Common myeloid progenitor, CD34-positive (primary cell): ENCODE measurements around the gene MERTK.

ENCODE experiments used
- CTCF ChIA-PET: fragments of 350-600 bp; sonication (Branson Sonifier 250); formaldehyde crosslinking; loops from one replicate; lab custom pipeline; 2021; ENCODE audit warnings: antibody characterized with exemption; lab: Charles Lee
- POLR2A ChIA-PET: fragments of 350-600 bp; sonication (Branson Sonifier 250); formaldehyde crosslinking; loops from one replicate; lab custom pipeline; 2021; ENCODE audit warnings: antibody characterized with exemption; lab: Charles Lee
- DNase-seq, 3 donors: peaks; one replicate each; pipeline versions ENCODE4 v3.0.0 to v3.0.0-alpha.2; 2013
- H3K27ac ChIP-seq, 2 experiments: 1 replicate in 1 of 2; 2 replicates in 1 of 2; pipeline ENCODE4 v1.7.0; 2013; ENCODE audit warnings: inconsistent platforms in 2 of 2, low read length in 2 of 2, mild to moderate bottlenecking in 2 of 2, low read depth in 1 of 2, moderate library complexity in 1 of 2; ENCODE audit not compliant: severe bottlenecking in 2 of 2, insufficient read depth in 1 of 2, poor library complexity in 1 of 2
- H3K27me3 ChIP-seq, 5 experiments: replicated peaks in 2 of 5; 1 replicate in 3 of 5; 2 replicates in 2 of 5; pipeline versions ENCODE4 v1.6.1 to v1.7.0; 2013; ENCODE audit warnings: low read length in 4 of 5, mild to moderate bottlenecking in 2 of 5, moderate library complexity in 2 of 5, inconsistent platforms in 1 of 5; ENCODE audit not compliant: insufficient read depth in 5 of 5, control insufficient read depth in 4 of 5
- H3K36me3 ChIP-seq, 4 experiments: 1 replicate in 2 of 4; 2 replicates in 2 of 4; pipeline versions ENCODE4 v1.6.1 to v1.7.0; 2013; ENCODE audit warnings: low read length in 3 of 4, control low read depth in 1 of 4, mild to moderate bottlenecking in 1 of 4; ENCODE audit not compliant: control insufficient read depth in 4 of 4, insufficient read depth in 4 of 4
- H3K4me1 ChIP-seq, 4 experiments: 1 replicate in 3 of 4; 2 replicates in 1 of 4; pipeline versions ENCODE4 v1.6.1 to v1.7.1; 2013; ENCODE audit warnings: low read length in 3 of 4, mild to moderate bottlenecking in 3 of 4, control low read depth in 1 of 4, inconsistent platforms in 1 of 4, moderate library complexity in 1 of 4; ENCODE audit not compliant: control insufficient read depth in 4 of 4, insufficient read depth in 4 of 4; ENCODE audit errors: control extremely low read depth in 1 of 4
- H3K4me3 ChIP-seq, 7 experiments: 1 replicate in 4 of 7; 2 replicates in 3 of 7; pipeline versions ENCODE4 v1.5.1 to v1.7.0; 2013; ENCODE audit warnings: mild to moderate bottlenecking in 7 of 7, low read length in 6 of 7, moderate library complexity in 6 of 7, inconsistent platforms in 2 of 7, low read depth in 2 of 7, control low read depth in 1 of 7; ENCODE audit not compliant: insufficient read depth in 4 of 7, control insufficient read depth in 1 of 7; ENCODE audit errors: extremely low read depth in 1 of 7
- H3K9me3 ChIP-seq, 5 experiments: 1 replicate in 4 of 5; 2 replicates in 1 of 5; pipeline versions ENCODE4 v1.6.1 to v1.7.1; 2013; ENCODE audit warnings: low read length in 4 of 5, mild to moderate bottlenecking in 2 of 5, inconsistent platforms in 1 of 5, low read depth in 1 of 5, moderate library complexity in 1 of 5; ENCODE audit not compliant: control insufficient read depth in 4 of 5, insufficient read depth in 2 of 5; ENCODE audit errors: control extremely low read depth in 1 of 5
- WGBS: methylation state at CpG from one replicate; pipeline ENCODE4 v1.1.5; 2013; ENCODE audit not compliant: insufficient coverage; 5-methylcytosine and 5-hydroxymethylcytosine counted together

The MERTK gene

GRCh38 chr2:111972955-111973565 lies 74.7 kb downstream of the MERTK start:
- DNase-seq, result peak in 1 of 3 donors; percentile 7
- CTCF ChIA-PET, result interaction anchor here (0.6 to 1.3 kb wide), 2 partner anchors 16 to 88 kb away, joined by 3 to 4 read pairs; no protein-coding TSS in a partner anchor
- H3K4me3 ChIP-seq, result no peak overlapping the region
- POLR2A ChIA-PET, result no interaction called here
- H3K36me3 ChIP-seq, result peaks cover 7 to 40% (median 25%) of the 10 kb centered on the region in 4 experiments
- no peaks in the 10 kb centered on the region for H3K27me3 ChIP-seq
- H3K27ac ChIP-seq, result no peak overlapping the region
- peaks cover 0 to 3% (median 0%) of the 10 kb centered on the region in 5 experiments for H3K9me3 ChIP-seq
- H3K4me1 ChIP-seq, result peaks cover 0 to 10% (median 2%) of the 10 kb centered on the region in 4 experiments
- 81% methylated on average over 6 of the region's 8 CpGs for WGBS

- CTCF ChIA-PET, result no interaction called here
- no peak for DNase-seq
- Histone ChIP-seq H3K36me3 (peaks cover 7 to 35% (median 22%) of the 10 kb centered on the region in 4 experiments), H3K27ac (no peak overlapping the region), H3K4me1 (peaks cover 0 to 10% (median 2%) of the 10 kb centered on the region in 4 experiments), H3K4me3 (no peak overlapping the region), H3K9me3 (peaks cover 0 to 3% (median 0%) of the 10 kb centered on the region in 5 experiments), H3K27me3 (no peaks in the 10 kb centered on the region)
- WGBS, result 100% methylated on average over 1 of the region's 4 CpGs
- POLR2A ChIA-PET, result no interaction called here
Measured at GRCh38 chr2:111973701-111974100, 75.3 kb downstream of the MERTK start.

GRCh38 chr2:111975053-111975552 lies 76.7 kb downstream of the MERTK start:
- H3K9me3 ChIP-seq, result peaks cover 0 to 3% (median 0%) of the 10 kb centered on the region in 5 experiments
- no peak overlapping the region for H3K4me3 ChIP-seq
- peaks cover 0 to 10% (median 2%) of the 10 kb centered on the region in 4 experiments for H3K4me1 ChIP-seq
- peaks cover 7 to 28% (median 19%) of the 10 kb centered on the region in 4 experiments for H3K36me3 ChIP-seq
- ChIA-PET POLR2A (no interaction called here), CTCF (no interaction called here)
- no peak overlapping the region for H3K27ac ChIP-seq
- no peaks in the 10 kb centered on the region for H3K27me3 ChIP-seq
- WGBS, result 49% methylated on average over 10 of the region's 11 CpGs
- DNase-seq, result peak in 2 of 3 donors; percentile 50 to 64

- whole genome bisulfite sequencing, result 100% methylated on average over 3 of the region's 6 CpGs
- H3K4me3 ChIP-seq, result no peak overlapping the region
- peaks cover 7 to 28% (median 19%) of the 10 kb centered on the region in 4 experiments for H3K36me3 ChIP-seq
- ChIA-PET CTCF (interaction anchor here (0.8 kb wide), 1 partner anchor 72 kb away, joined by 3 read pairs; no protein-coding TSS in a partner anchor), POLR2A (no interaction called here)
- peaks cover 0 to 10% (median 2%) of the 10 kb centered on the region in 4 experiments for H3K4me1 ChIP-seq
- no peaks in the 10 kb centered on the region for H3K27me3 ChIP-seq
- peaks cover 0 to 3% (median 0%) of the 10 kb centered on the region in 5 experiments for H3K9me3 ChIP-seq
- DNase-seq, result no peak
- no peak overlapping the region for H3K27ac ChIP-seq
Measured at GRCh38 chr2:111975819-111976218, 77.4 kb downstream of the MERTK start.

GRCh38 chr2:111977240-111977639 lies 78.8 kb downstream of the MERTK start:
- Histone ChIP-seq H3K27me3 (no peaks in the 10 kb centered on the region), H3K4me1 (peaks cover 0 to 10% (median 2%) of the 10 kb centered on the region in 4 experiments), H3K36me3 (peaks cover 7 to 31% (median 18%) of the 10 kb centered on the region in 4 experiments), H3K9me3 (peaks cover 0 to 3% (median 0%) of the 10 kb centered on the region in 5 experiments), H3K27ac (no peak overlapping the region), H3K4me3 (no peak overlapping the region)
- no CpG with 5 or more reads among the region's 1 CpG for whole genome bisulfite sequencing
- POLR2A ChIA-PET, result interaction anchor here (0.6 kb wide), 1 partner anchor 54 kb away, joined by 4 read pairs; no protein-coding TSS in a partner anchor
- CTCF ChIA-PET, result no interaction called here
- no peak for DNase-seq

GRCh38 chr2:111978452-111979170 lies 80.2 kb downstream of the MERTK start:
- no peaks in the 10 kb centered on the region for H3K27me3 ChIP-seq
- H3K4me3 ChIP-seq, result no peak overlapping the region
- H3K36me3 ChIP-seq, result peaks cover 7 to 39% (median 25%) of the 10 kb centered on the region in 4 experiments
- 96% methylated on average over 5 of the region's 7 CpGs for WGBS
- ChIA-PET POLR2A (no interaction called here), CTCF (interaction anchor here (1.5 kb wide), 1 partner anchor 21 kb away, joined by 3 read pairs; no protein-coding TSS in a partner anchor)
- H3K4me1 ChIP-seq, result peaks cover 0 to 7% (median 2%) of the 10 kb centered on the region in 4 experiments
- H3K27ac ChIP-seq, result no peak overlapping the region
- peaks cover 0 to 3% (median 0%) of the 10 kb centered on the region in 5 experiments for H3K9me3 ChIP-seq
- DNase-seq, result no peak
